ENCODE data around the gene HMCN2. TPM values are rescaled to one million over a fixed set of nuclear protein-coding genes. Genes with fewer than 3 reads are reported as not detected.

Gene HMCN2
- polyA plus RNA-seq, 2 of the 4 experiments (the other 2 are of a cell fraction): 0.01 TPM; not detected in 1

DNA sequence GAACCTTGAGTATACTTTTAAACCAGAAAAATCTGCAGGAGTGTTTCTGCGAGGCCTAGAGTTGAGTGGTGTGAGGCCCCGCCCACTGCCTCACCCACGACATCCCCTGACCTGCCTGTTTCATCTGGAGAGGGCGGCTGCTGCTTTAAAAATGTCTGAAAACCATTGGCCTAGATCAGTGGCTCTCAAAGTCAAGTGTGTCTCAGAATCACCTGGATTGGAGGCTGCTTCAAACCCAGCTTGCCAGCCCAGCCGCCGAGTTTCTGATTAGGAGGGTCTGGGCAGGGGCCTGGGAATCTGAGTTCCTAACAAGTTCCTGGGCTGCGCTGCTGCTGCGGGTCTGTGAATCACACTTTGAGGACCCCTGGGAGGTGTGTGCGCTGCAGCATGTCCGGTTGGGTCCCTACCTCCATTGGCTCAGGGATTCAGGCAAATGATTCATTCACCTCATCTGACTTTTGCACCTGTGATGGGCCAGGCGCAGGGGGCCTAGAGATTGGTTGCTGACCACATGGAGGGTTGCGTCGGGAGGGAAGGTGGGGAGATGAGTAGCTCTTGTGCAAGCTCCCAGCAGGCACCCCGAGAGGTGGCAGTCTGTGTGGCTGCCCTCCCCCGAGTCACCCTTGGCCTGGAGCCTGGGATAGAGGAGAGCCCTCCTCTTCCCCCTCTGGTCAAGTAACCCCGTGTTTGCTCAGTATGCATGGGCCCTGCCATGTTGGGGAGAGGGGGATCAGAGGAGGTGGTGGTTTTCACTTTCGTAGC is 27.6 kb upstream of the HMCN2 start:
- FAIRE-seq: no peak
- ATAC-seq: no peak
- POLR2A ChIA-PET: no interaction called here
- H3K4me3 ChIP-seq: no peak overlapping the region
- 85% methylated on average over 16 of the region's 17 CpGs for WGBS (ENCODE audit: missing lambda C conversion rate)
- no peak for TF ChIP-seq GATA3 (IDR thresholded peaks at IDR 0.05; ENCODE audit: borderline replicate concordance)
- TF ChIP-seq, protein P1, sequence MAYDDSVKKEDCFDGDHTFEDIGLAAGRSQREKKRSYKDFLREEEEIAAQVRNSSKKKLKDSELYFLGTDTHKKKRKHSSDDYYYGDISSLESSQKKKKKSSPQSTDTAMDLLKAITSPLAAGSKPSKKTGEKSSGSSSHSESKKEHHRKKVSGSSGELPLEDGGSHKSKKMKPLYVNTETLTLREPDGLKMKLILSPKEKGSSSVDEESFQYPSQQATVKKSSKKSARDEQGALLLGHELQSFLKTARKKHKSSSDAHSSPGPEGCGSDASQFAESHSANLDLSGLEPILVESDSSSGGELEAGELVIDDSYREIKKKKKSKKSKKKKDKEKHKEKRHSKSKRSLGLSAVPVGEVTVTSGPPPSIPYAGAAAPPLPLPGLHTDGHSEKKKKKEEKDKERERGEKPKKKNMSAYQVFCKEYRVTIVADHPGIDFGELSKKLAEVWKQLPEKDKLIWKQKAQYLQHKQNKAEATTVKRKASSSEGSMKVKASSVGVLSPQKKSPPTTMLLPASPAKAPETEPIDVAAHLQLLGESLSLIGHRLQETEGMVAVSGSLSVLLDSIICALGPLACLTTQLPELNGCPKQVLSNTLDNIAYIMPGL (CRISPR knock-in tag; IDR thresholded peaks at IDR 0.05; ENCODE audit: borderline replicate concordance): no peak
- TF ChIP-seq, protein P2, sequence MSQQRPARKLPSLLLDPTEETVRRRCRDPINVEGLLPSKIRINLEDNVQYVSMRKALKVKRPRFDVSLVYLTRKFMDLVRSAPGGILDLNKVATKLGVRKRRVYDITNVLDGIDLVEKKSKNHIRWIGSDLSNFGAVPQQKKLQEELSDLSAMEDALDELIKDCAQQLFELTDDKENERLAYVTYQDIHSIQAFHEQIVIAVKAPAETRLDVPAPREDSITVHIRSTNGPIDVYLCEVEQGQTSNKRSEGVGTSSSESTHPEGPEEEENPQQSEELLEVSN (IDR thresholded peaks at IDR 0.05; ENCODE audit: borderline replicate concordance, low read depth): no peak
- no peak for TF ChIP-seq MYC (IDR thresholded peaks at IDR 0.05; ENCODE audit: borderline replicate concordance, low read length)
- TF ChIP-seq, protein P3, sequence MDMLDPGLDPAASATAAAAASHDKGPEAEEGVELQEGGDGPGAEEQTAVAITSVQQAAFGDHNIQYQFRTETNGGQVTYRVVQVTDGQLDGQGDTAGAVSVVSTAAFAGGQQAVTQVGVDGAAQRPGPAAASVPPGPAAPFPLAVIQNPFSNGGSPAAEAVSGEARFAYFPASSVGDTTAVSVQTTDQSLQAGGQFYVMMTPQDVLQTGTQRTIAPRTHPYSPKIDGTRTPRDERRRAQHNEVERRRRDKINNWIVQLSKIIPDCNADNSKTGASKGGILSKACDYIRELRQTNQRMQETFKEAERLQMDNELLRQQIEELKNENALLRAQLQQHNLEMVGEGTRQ (IDR thresholded peaks at IDR 0.05): no peak
- TF ChIP-seq ZNF302 (CRISPR knock-in tag; IDR thresholded peaks at IDR 0.05): no peak
- TF ChIP-seq, protein P4, sequence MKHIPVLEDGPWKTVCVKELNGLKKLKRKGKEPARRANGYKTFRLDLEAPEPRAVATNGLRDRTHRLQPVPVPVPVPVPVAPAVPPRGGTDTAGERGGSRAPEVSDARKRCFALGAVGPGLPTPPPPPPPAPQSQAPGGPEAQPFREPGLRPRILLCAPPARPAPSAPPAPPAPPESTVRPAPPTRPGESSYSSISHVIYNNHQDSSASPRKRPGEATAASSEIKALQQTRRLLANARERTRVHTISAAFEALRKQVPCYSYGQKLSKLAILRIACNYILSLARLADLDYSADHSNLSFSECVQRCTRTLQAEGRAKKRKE (CRISPR knock-in tag; IDR thresholded peaks at IDR 0.05; ENCODE audit: low read depth): no peak
- no peak for TF ChIP-seq RFX5 (IDR thresholded peaks at IDR 0.05)
- TF ChIP-seq NR3C1 (IDR thresholded peaks at IDR 0.05): no peak
- no peak for TF ChIP-seq MAFK (IDR thresholded peaks at IDR 0.05; ENCODE audit: partially characterized antibody)
- TF ChIP-seq HOXB13 (CRISPR knock-in tag; IDR thresholded peaks at IDR 0.05; ENCODE audit: low read depth): no peak
- TF ChIP-seq PHF8 (IDR thresholded peaks at IDR 0.05; ENCODE audit: borderline replicate concordance, low read depth): no peak
- TF ChIP-seq EHF (CRISPR knock-in tag; IDR thresholded peaks at IDR 0.05): no peak
- TF ChIP-seq, protein P5, sequence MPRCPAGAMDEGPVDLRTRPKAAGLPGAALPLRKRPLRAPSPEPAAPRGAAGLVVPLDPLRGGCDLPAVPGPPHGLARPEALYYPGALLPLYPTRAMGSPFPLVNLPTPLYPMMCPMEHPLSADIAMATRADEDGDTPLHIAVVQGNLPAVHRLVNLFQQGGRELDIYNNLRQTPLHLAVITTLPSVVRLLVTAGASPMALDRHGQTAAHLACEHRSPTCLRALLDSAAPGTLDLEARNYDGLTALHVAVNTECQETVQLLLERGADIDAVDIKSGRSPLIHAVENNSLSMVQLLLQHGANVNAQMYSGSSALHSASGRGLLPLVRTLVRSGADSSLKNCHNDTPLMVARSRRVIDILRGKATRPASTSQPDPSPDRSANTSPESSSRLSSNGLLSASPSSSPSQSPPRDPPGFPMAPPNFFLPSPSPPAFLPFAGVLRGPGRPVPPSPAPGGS (IDR thresholded peaks at IDR 0.05): no peak
- TF ChIP-seq EHMT2 (IDR thresholded peaks at IDR 0.05; ENCODE audit: low read depth): no peak
- no peak for TF ChIP-seq FOSL2 (IDR thresholded peaks at IDR 0.05)
- TF ChIP-seq FOSL2 (CRISPR knock-in tag; IDR thresholded peaks at IDR 0.05): no peak
- no peak for TF ChIP-seq ZSCAN20 (CRISPR knock-in tag; IDR thresholded peaks at IDR 0.05)
- TF ChIP-seq CEBPB (IDR thresholded peaks at IDR 0.05): no peak
- CTCF ChIA-PET: interaction anchor here (0.6 to 11.4 kb wide), 5 partner anchors 8 to 273 kb away, joined by 3 to 191 read pairs (median 4); no protein-coding TSS in a partner anchor
- H3K27ac ChIP-seq: no peak overlapping the region
- DNase-seq (ENCODE audit: low read depth in 1 of 2, low spot score in 1 of 2): no peak
- H3K4me2 ChIP-seq: no peak overlapping the region
- no peaks in the 10 kb centered on the region for H3K9me3 ChIP-seq
- peaks cover 16% of the 10 kb centered on the region for H3K4me1 ChIP-seq

DNA sequence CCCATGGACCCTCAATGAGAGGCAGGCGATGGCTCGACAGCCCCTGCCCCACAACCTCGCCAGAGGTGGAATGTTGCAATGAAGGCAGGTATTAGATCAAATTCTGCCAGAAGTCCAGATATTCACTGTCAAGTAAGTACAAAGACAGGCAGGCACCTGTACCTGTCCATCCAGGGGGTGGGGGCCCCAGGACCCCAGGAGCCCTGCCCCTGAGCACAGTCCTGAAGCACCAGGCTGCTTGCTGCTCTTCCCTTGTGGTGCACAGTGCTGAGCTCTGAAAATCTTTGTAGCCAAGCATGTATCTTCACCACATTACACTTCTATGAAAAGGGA is 26.2 kb upstream of the HMCN2 start:
- DNase-seq (ENCODE audit: low read depth in 1 of 2, low spot score in 1 of 2) (no peak), ATAC-seq (no peak), FAIRE-seq (no peak)
- WGBS (ENCODE audit: missing lambda C conversion rate): 94% methylated on average over 3 of the region's 3 CpGs
- no peak overlapping the region for H3K4me3 ChIP-seq
- no peak overlapping the region for H3K27ac ChIP-seq
- peaks cover 17% of the 10 kb centered on the region for H3K4me1 ChIP-seq
- TF ChIP-seq KDM5A (IDR thresholded peaks at IDR 0.05): no peak
- TF ChIP-seq MAFK (IDR thresholded peaks at IDR 0.05; ENCODE audit: partially characterized antibody): no peak
- TF ChIP-seq, protein P1 (CRISPR knock-in tag; IDR thresholded peaks at IDR 0.05; ENCODE audit: borderline replicate concordance): no peak
- no peak for TF ChIP-seq FOSL2 (IDR thresholded peaks at IDR 0.05)
- TF ChIP-seq FOSL2 (CRISPR knock-in tag; IDR thresholded peaks at IDR 0.05): no peak
- no peak for TF ChIP-seq JUN (IDR thresholded peaks at IDR 0.05)
- no peak for TF ChIP-seq CBX2 (IDR thresholded peaks at IDR 0.05; ENCODE audit: borderline replicate concordance, low read depth)
- TF ChIP-seq BHLHE40 (IDR thresholded peaks at IDR 0.05; ENCODE audit: low read depth, low read length): no peak
- no peak for TF ChIP-seq HOXA7 (CRISPR knock-in tag; IDR thresholded peaks at IDR 0.05)
- no peak for TF ChIP-seq KDM1A (IDR thresholded peaks at IDR 0.05; ENCODE audit: low read depth)
- TF ChIP-seq CBX8 (IDR thresholded peaks at IDR 0.05): no peak
- TF ChIP-seq RCOR1 (IDR thresholded peaks at IDR 0.05; ENCODE audit: low read depth, low read length): no peak
- no peak for TF ChIP-seq HOXB13 (CRISPR knock-in tag; IDR thresholded peaks at IDR 0.05; ENCODE audit: low read depth)
- TF ChIP-seq, protein P6, sequence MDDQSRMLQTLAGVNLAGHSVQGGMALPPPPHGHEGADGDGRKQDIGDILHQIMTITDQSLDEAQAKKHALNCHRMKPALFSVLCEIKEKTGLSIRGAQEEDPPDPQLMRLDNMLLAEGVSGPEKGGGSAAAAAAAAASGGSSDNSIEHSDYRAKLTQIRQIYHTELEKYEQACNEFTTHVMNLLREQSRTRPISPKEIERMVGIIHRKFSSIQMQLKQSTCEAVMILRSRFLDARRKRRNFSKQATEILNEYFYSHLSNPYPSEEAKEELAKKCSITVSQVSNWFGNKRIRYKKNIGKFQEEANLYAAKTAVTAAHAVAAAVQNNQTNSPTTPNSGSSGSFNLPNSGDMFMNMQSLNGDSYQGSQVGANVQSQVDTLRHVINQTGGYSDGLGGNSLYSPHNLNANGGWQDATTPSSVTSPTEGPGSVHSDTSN (IDR thresholded peaks at IDR 0.05): no peak
- TF ChIP-seq EHF (CRISPR knock-in tag; IDR thresholded peaks at IDR 0.05): no peak
- TF ChIP-seq EHMT2 (IDR thresholded peaks at IDR 0.05; ENCODE audit: low read depth): no peak
- TF ChIP-seq RNF2 (IDR thresholded peaks at IDR 0.05; ENCODE audit: borderline replicate concordance, low read depth): no peak
- POLR2A ChIA-PET: no interaction called here
- CTCF ChIA-PET: interaction anchor here (0.6 to 11.4 kb wide), 3 partner anchors 16 to 131 kb away, joined by 3 to 191 read pairs (median 3); no protein-coding TSS in a partner anchor
- no peaks in the 10 kb centered on the region for H3K9me3 ChIP-seq
- no peak overlapping the region for H3K4me2 ChIP-seq
